GM18868 (cell line): ENCODE data around the gene PHF1.
"Not testable (repeated sequence)": the region's sequence is repeated elsewhere in the genome, so short reads cannot be mapped to it uniquely, and the experiment has no call there.

ENCODE experiments used
- ATAC-seq: cut with Tn5 transposase; IDR thresholded peaks from one replicate; pipeline ENCODE4 v1.9.1; 2021; ENCODE audit warnings: mild to moderate bottlenecking, moderate library complexity; ENCODE audit not compliant: unreplicated experiment

The PHF1 gene

DNA sequence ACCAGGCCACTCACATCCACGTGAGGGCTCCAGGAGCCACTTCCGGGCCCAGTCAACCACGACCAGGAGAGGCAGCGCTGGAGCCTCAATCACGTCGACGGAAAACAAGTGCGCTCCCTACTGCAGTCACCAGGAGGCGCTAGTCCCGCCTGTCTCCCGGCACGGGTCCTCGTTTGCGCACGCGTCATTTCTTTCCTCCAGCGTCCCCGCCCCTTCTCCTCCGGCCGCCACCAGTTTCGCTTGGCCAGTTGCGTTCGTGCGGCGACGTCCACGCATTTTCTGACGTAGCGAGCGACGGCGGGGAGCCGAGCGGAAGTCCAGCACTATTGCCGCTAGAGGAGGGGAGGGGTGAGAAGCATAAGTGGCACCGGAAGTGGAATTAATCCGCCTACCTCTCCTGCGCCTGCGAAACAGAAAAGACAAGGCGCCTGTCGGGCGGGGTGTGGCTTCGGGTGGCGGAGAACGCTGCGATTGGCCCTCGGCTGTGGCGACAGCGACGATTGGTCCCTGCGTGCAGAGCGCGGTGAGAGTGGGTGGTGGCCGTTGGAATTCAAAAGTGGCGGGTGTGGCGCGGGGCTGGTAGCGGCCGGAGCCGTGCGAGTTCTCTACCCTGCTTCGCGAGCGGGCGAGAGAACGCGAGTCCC is 19.4 kb upstream of the PHF1 start, which contains the start of gene KIFC1:
Gene KIFC1 (plus strand): TSS at position 546 of the 644 bp plus-strand sequence. CDS start 163 bp downstream, outside the sequence.
- peak; percentile 90 for ATAC-seq

GRCh38 chr6:33391922-33392594 is 18.8 kb upstream of the PHF1 start:
- no peak for ATAC-seq

DNA sequence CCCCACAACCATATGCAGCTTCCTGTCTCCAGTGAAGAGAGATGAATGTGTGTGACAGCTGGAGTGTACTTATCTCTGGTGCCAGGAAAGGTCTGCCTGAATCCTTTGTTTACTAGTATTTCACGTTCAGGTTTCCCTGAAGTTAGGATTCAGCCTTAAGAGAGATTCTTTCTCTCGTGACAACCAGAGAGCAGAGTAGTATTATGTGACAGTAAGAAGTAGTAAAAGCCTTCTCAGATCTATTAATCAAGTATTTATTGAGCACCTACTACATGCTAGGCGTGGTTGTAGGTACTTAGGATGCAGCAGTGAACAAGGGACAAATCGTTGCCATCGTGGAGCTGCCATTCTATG is 18.2 kb upstream of the PHF1 start:
- no peak for ATAC-seq

- no peak for ATAC-seq
Observed at GRCh38 chr6:33392979-33393378, 17.8 kb upstream of the PHF1 start.

GRCh38 chr6:33397541-33397940 is 13.3 kb upstream of the PHF1 start:
- ATAC-seq, result no peak

- ATAC-seq, result not testable (repeated sequence)
Observed at GRCh38 chr6:33398601-33399000, 12.2 kb upstream of the PHF1 start.

DNA sequence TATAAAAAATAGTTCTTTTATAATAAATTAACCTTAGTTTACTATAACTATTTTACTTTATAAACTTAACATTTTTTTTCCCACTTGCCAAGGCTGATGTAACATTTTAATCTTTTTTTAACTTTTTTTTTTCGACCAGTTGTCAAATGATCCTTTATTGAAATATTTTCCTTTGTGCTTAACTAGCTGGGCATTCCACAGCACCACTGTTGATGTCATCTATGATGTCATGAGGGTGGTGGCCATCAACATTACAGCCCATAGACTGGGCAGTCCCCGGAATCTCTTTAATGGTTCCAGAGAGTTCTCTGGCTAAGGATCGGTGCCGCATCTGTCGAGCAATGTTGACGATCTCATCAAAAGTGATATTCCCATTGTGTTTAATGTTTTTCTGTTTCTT is 10.9 kb upstream of the PHF1 start:
- not testable (repeated sequence) for ATAC-seq

GRCh38 chr6:33404884-33405283 is 5.9 kb upstream of the PHF1 start:
- ATAC-seq, result no peak

- no peak for ATAC-seq
Observed at GRCh38 chr6:33405386-33405940, 5.4 kb upstream of the PHF1 start.

DNA sequence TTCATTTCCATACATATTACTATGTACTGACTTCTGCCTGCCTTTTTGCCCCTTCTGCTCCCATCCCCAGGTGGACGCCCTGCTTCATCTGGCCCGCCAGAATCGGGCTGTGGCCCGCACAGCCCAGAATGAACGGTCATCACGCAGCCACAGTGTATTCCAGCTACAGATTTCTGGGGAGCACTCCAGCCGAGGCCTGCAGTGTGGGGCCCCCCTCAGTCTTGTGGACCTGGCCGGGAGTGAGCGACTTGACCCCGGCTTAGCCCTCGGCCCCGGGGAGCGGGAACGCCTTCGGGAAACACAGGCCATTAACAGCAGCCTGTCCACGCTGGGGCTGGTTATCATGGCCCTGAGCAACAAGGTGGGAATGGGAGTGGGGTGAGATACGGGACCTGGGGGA is 4.7 kb upstream of the PHF1 start:
- ATAC-seq, result no peak

GRCh38 chr6:33407132-33407718 is 3.6 kb upstream of the PHF1 start:
- ATAC-seq, result no peak

DNA sequence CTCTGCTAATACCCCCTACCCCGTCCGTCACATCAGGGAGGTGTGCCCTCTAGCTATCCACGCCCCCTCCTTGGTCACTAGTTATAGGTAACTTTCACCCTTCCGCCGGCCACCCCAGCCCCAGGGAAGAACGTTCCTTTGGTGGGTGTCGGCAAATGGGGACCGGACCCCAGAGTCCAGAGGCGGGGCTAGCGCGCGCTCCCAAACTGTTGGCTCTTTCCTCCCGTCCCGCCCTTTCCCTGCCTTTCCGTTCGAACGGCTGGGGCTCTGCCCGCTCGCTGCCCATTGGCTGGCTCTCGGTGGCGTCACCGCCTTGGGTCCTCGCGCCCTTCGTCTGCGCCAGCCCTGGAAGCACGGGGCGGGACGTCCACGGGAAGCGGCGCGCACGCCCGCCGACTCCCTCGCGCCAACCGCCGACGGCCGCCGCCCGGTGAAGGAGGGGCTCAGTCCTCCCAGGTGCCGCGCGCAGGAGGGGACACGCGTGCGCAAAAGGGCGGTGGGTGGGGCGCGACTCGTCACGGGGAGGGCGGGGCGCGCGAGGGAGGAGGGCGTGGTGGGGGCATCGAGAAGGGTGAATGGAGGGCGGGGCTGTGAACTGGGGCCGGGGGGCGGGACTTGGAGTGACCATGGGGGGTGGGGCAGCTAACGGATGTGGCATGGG is 634 bp upstream of the PHF1 start:
- peak; percentile 79 for ATAC-seq

- no peak for ATAC-seq
Observed at GRCh38 chr6:33411632-33412005, 805 bp downstream of the PHF1 start.

DNA sequence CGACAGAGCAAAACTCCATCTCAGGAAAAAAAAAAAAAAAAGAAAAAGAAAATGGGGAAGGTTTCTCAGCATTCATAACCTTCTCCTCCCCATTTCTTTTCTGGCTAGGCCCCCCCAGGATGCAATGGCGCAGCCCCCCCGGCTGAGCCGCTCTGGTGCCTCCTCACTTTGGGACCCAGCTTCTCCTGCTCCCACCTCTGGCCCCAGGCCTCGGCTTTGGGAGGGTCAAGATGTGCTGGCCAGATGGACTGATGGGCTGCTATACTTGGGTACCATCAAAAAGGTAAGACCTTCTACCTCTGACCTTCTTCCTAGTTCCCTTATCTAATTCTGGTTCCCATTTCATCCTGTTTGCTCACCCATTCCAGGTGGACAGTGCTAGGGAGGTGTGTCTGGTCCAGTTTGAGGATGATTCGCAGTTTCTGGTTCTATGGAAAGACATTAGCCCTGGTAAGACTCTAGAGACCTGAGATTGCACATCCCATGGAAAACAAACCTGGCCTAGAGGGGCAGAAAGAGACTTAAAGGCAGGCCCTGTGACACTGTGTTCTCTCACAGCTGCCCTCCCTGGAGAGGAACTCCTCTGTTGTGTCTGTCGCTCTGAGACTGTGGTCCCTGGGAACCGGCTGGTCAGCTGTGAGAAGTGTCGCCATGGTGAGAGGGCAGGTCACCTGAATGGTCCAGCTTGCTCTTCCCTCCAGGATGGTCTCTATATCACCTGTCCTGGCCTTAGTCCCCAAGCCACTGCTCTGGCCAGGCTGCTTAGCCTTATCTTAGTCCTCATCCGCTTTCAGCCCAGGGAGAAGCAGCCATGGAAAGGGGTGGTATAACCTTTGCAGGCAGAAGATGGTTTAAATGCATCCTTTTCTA is 1.6 kb downstream of the PHF1 start:
- no peak for ATAC-seq

DNA sequence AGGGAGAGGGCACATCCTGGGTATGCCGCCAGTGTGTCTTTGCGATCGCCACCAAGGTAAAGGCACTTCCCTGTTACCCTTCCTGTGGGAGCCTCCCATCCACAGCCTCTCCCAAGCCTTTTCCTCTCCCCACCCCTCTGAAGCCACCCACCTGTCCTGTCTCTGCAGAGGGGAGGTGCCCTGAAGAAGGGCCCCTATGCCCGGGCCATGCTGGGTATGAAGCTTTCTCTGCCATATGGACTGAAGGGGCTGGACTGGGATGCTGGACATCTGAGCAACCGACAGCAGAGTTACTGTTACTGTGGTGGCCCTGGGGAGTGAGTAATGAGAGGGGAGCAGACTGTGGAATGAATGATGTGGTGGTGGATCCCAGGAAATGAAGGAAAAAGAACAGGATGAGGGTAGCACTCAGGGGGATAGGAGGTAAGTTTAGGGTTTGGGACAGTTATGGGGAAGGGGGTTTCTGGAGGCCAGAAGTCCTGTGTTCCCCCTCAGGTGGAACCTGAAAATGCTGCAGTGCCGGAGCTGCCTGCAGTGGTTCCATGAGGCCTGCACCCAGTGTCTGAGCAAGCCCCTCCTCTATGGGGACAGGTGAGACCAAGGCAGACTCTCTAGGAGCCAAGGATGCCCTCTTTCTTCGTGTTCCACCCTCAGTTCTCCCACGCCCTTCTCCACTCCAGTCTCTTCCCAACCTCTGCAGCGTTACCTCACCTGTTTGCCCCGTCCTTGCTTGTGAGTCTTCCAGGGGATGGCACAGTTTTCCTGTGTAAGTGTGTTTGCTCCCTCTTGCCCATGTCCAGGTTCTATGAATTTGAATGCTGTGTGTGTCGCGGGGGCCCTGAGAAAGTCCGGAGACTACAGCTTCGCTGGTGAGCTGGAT is 2.7 kb downstream of the PHF1 start:
- no peak for ATAC-seq

DNA sequence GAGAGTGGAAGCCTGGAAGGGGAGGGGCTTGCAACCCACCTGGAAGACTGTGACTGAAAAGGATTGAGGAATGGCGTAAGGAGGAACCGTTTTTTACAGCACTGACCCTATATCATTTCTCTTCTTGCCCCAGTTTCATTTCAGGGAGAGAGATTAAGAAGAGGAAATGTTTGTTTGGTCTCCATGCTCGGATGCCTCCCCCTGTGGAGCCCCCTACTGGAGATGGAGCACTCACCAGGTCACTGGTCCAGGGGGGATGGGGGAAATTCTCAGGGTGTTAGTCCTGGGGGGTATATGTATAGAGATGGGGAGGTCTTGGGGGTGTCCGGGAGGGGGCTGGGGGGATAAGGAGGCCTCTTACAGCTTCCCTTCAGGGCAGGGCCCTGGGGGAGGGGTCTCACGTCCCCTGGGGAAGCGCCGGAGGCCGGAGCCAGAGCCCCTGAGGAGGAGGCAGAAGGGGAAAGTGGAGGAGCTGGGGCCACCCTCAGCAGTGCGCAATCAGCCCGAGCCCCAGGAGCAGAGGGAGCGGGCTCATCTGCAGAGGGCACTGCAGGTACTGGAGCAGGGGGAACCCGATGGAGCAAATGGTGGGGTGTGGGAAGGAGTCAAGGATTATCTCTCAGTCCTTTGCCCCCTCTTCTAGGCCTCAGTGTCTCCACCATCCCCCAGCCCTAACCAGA is 3.9 kb downstream of the PHF1 start:
- no peak for ATAC-seq

DNA sequence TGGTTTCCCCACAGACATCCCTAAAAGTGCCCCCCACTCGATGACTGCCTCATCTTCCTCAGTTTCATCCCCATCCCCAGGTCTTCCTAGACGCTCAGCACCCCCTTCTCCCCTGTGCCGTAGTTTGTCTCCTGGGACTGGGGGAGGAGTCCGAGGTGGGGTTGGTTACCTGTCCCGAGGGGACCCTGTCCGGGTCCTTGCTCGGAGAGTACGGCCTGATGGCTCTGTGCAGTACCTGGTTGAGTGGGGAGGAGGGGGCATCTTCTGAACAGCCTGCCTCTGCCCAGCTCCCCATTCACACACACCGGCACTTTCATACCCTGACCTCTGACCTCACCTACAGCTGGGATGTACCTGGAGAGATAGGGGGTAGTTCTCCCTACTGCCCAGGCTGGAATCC is 5.0 kb downstream of the PHF1 start:
- no peak for ATAC-seq

DNA sequence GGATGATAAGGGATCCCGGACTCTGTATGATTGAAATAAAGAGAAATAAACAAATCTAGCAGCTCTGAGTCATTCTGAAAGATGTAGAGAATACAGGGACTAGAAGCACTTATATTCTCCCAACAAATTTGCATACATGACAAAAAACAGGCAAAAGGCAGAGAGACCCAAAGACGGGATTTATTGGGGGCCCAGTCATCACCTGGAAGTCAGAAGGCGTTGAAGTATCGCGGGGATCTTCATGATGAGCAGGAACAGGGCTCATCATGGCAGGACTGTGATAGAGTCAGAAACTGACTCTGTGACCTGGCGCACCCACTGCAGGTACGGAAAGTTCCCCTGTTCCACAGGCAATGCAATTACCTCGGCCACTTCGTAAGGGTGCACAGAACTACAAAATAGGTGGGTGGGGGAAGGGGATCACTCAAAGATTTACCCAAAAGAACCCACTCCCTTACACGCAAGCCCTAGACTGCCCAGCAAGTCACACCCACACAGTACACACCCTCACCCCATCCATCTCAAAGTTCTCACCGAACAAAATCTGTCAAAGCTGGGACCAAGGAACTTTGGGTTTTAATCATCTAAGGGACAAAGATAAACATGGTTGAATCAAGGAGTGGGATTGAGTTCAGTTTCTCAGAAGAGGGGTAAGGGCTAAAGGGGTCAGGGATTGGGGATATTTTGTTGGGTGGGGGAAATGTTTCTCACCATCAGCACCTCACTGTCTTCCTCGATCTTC is 5.7 kb downstream of the PHF1 start:
- ATAC-seq, result no peak
